AG04449 (cell line): ENCODE results near the gene CIAPIN1.

Experiments
- CTCF ChIA-PET: fragments of 350-600 bp; formaldehyde crosslinking; extraction: SDS; loops from one replicate; lab custom pipeline; 2021; ENCODE audit warnings: antibody characterized with exemption; lab: Yijun Ruan, JAX
- POLR2A ChIA-PET: fragments of 400-600, 350-600 bp; formaldehyde crosslinking; extraction: SDS; loops from one replicate; lab custom pipeline; 2020; ENCODE audit warnings: antibody characterized with exemption, inconsistent platforms; lab: Yijun Ruan, JAX
- DNase-seq: peaks from one replicate; pipeline ENCODE4 v3.0.0-alpha.2; 2010; ENCODE audit warnings: low read depth, low spot score
- H3K4me3 ChIP-seq: 2 replicates; pipeline ENCODE4 v1.5.1; 2011; ENCODE audit warnings: low read depth, mild to moderate bottlenecking, control low read depth, low read length
- CTCF ChIP-seq: IDR thresholded peaks from one replicate; pipeline ENCODE4 v1.5.1; 2011; ENCODE audit warnings: mild to moderate bottlenecking, moderate library complexity, low read length, control low read depth, inconsistent platforms; ENCODE audit not compliant: insufficient read depth; ENCODE audit errors: missing control alignments

CIAPIN1 gene

GRCh38 chr16:57385083-57385482 is 62.1 kb downstream of the CIAPIN1 start:
- POLR2A ChIA-PET: no interaction called here
- no peak overlapping the region for H3K4me3 ChIP-seq
- DNase-seq: no peak
- CTCF ChIA-PET: interaction anchor here (0.7 to 3.4 kb wide), 2 partner anchors 31 to 33 kb away, joined by 5 to 16 read pairs; no protein-coding TSS in a partner anchor
- no peak for TF ChIP-seq CTCF

- POLR2A ChIA-PET: no interaction called here
- DNase-seq: no peak
- CTCF ChIA-PET: interaction anchor here (0.7 to 3.4 kb wide), 2 partner anchors 32 to 34 kb away, joined by 5 to 16 read pairs; no protein-coding TSS in a partner anchor
- TF ChIP-seq CTCF: no peak
- no peak overlapping the region for H3K4me3 ChIP-seq
Observed at GRCh38 chr16:57384248-57385070, 62.7 kb downstream of the CIAPIN1 start.

DNA sequence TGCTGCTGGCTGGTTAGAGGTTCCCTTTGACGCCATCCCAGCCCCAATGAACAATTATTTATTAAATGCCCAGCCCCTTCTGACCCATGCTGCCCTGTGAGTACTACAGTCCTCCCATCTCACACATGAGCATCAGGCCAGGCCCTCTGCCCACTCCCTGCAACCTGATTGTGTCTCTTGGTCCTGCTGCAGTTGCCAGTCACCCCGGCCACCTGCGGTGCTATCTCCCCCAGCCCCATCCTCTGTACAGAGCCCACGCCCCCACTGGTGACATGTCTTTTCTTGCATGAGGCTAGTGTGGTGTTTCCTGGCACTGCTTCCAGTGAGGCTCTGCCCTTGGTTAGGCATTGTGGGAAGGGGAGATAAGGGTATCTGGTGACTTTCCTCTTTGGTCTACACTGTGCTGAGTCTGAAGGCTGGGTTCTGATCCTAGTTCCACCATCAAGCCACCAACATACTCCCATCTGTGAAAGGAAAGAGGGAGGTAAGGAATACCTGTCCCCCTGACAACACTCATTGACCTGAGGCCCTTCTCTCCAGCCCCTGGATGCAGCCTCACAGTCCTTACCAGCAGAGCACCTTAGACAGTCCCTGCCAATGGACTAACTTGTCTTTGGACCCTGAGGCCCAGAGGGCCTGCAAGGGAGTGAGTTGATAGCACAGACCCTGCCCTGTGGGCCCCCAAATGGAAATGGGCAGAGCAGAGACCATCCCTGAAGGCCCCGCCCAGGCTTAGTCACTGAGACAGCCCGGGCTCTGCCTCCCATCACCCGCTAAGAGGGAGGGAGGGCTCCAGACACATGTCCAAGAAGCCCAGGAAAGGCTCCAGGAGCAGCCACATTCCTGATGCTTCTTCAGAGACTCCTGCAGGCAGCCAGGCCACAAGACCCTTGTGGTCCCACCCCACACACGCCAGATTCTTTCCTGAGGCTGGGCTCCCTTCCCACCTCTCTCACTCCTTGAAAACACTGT is 63.6 kb downstream of the CIAPIN1 start:
- no peak for TF ChIP-seq CTCF
- ChIA-PET POLR2A (no interaction called here), CTCF (no interaction called here)
- H3K4me3 ChIP-seq: no peak overlapping the region
- DNase-seq: no peak

DNA sequence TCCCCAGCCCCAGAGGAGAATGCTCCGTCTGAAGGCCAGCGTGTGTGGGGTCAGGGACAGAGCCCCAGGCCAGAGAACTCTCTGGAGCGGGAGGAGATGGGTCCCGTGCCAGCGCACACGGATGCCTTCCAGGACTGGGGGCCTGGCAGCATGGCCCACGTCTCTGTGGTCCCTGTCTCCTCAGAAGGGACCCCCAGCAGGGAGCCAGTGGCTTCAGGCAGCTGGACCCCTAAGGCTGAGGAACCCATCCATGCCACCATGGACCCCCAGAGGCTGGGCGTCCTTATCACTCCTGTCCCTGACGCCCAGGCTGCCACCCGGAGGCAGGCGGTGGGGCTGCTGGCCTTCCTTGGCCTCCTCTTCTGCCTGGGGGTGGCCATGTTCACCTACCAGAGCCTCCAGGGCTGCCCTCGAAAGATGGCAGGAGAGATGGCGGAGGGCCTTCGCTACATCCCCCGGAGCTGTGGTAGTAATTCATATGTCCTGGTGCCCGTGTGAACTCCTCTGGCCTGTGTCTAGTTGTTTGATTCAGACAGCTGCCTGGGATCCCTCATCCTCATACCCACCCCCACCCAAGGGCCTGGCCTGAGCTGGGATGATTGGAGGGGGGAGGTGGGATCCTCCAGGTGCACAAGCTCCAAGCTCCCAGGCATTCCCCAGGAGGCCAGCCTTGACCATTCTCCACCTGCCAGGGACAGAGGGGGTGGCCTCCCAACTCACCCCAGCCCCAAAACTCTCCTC is 64.5 kb downstream of the CIAPIN1 start:
- no peak for TF ChIP-seq CTCF
- no peak for DNase-seq
- CTCF ChIA-PET: no interaction called here
- no peak overlapping the region for H3K4me3 ChIP-seq
- POLR2A ChIA-PET: no interaction called here

DNA sequence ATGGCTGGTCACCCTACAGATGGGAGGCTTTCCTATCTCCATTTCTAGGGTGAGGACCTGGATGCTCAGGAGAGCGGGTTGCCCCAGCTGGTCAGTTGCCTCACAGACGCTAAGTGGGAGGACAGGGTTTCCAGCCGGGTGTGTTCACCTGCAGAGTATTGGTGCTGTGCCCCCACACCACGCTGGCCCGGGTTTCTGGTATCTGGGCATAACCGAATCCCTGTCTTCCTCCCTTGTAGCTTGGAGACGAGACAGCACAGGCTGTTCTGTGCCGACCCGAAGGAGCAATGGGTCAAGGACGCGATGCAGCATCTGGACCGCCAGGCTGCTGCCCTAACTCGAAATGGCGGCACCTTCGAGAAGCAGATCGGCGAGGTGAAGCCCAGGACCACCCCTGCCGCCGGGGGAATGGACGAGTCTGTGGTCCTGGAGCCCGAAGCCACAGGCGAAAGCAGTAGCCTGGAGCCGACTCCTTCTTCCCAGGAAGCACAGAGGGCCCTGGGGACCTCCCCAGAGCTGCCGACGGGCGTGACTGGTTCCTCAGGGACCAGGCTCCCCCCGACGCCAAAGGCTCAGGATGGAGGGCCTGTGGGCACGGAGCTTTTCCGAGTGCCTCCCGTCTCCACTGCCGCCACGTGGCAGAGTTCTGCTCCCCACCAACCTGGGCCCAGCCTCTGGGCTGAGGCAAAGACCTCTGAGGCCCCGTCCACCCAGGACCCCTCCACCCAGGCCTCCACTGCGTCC is 65.2 kb downstream of the CIAPIN1 start:
- POLR2A ChIA-PET: no interaction called here
- no peak overlapping the region for H3K4me3 ChIP-seq
- no peak for TF ChIP-seq CTCF
- CTCF ChIA-PET: interaction anchor here (1.4 to 3.2 kb wide), 4 partner anchors 9 to 289 kb away, joined by 3 to 9 read pairs (median 3); partner anchors contain the start of gene CX3CL1
- no peak for DNase-seq
